Glutamatergic neuron (in vitro differentiated cells): ENCODE data around the gene VPS39. TPM values are rescaled to one million over a fixed set of nuclear protein-coding genes. Genes with fewer than 3 reads are reported as not detected.

Experiments used
- DNase-seq: peaks from one replicate; pipeline ENCODE4 v3.0.0; 2022
- H3K27ac Mint-ChIP-seq: one replicate; pipeline ENCODE4 v1.8.0; 2020; ENCODE audit warnings: mild to moderate bottlenecking, mixed read lengths, inconsistent platforms; ENCODE audit not compliant: unreplicated experiment
- H3K27me3 Mint-ChIP-seq: one replicate; pipeline ENCODE4 v1.8.0; 2020; ENCODE audit warnings: mild to moderate bottlenecking, moderate library complexity, mixed read lengths, inconsistent platforms; ENCODE audit not compliant: unreplicated experiment
- H3K36me3 Mint-ChIP-seq: one replicate; pipeline ENCODE4 v1.8.0; 2020; ENCODE audit warnings: mild to moderate bottlenecking, mixed read lengths, inconsistent platforms; ENCODE audit not compliant: unreplicated experiment
- H3K4me1 Mint-ChIP-seq: one replicate; pipeline ENCODE4 v1.8.0; 2020; ENCODE audit warnings: mild to moderate bottlenecking, low read depth, mixed read lengths, inconsistent platforms; ENCODE audit not compliant: unreplicated experiment
- H3K4me3 Mint-ChIP-seq: one replicate; pipeline ENCODE4 v1.8.0; 2020; ENCODE audit warnings: mild to moderate bottlenecking, mixed read lengths, inconsistent platforms; ENCODE audit not compliant: unreplicated experiment
- H3K9me3 Mint-ChIP-seq: one replicate; pipeline ENCODE4 v1.8.0; 2020; ENCODE audit warnings: mild to moderate bottlenecking, moderate library complexity, mixed read lengths, inconsistent platforms; ENCODE audit not compliant: unreplicated experiment
- CTCF ChIP-seq: fragments of 200-600 bp; sonication (generic); IDR thresholded peaks from one replicate; pipeline ENCODE4 v1.5.0; 2021; ENCODE audit not compliant: partially characterized antibody, unreplicated experiment
- total RNA-seq: library from RNA; stranded (reverse); fragmentation: NEBNext Ultra II Directional; extraction: Animal tissue kit (Norgen Biotek cat#: 25700); gene quantifications from one replicate; pipeline ENCODE4 v1.2.1, GENCODE V29; 2021; ENCODE audit not compliant: unreplicated experiment

Gene VPS39
- total RNA-seq, 1 donor from 2014 or later: 94.4 TPM

- no peak overlapping the region for H3K27ac Mint-ChIP-seq
These were observed 6.3 kb downstream of the VPS39 start for GRCh38 chr15:42201801-42202200.

GRCh38 chr15:42199126-42199525 is 9.0 kb downstream of the VPS39 start:
- Mint-ChIP-seq H3K36me3 (no peaks in the 10 kb centered on the region), H3K9me3 (peaks cover 1% of the 10 kb centered on the region), H3K27me3 (no peaks in the 10 kb centered on the region), H3K4me1 (no peaks in the 10 kb centered on the region), H3K4me3 (no peak overlapping the region), H3K27ac (no peak overlapping the region)
- no peak for TF ChIP-seq CTCF
- DNase-seq: no peak

More at GRCh38 chr15:42201801-42202200, 6.3 kb downstream of the VPS39 start:
- TF ChIP-seq CTCF: no peak
- H3K27me3 Mint-ChIP-seq: no peaks in the 10 kb centered on the region
- H3K9me3 Mint-ChIP-seq: peaks cover 1% of the 10 kb centered on the region
- H3K4me1 Mint-ChIP-seq: peaks cover 5% of the 10 kb centered on the region
- no peak for DNase-seq
- no peaks in the 10 kb centered on the region for H3K36me3 Mint-ChIP-seq
- no peak overlapping the region for H3K4me3 Mint-ChIP-seq

GRCh38 chr15:42198516-42198915 is 9.6 kb downstream of the VPS39 start:
- H3K4me1 Mint-ChIP-seq: no peaks in the 10 kb centered on the region
- no peak overlapping the region for H3K4me3 Mint-ChIP-seq
- H3K36me3 Mint-ChIP-seq: no peaks in the 10 kb centered on the region
- H3K27me3 Mint-ChIP-seq: no peaks in the 10 kb centered on the region
- no peak overlapping the region for H3K27ac Mint-ChIP-seq
- DNase-seq: no peak
- no peak for TF ChIP-seq CTCF
- no peaks in the 10 kb centered on the region for H3K9me3 Mint-ChIP-seq

GRCh38 chr15:42194513-42194912 is 13.6 kb downstream of the VPS39 start:
- H3K9me3 Mint-ChIP-seq: no peaks in the 10 kb centered on the region
- H3K36me3 Mint-ChIP-seq: peaks cover 5% of the 10 kb centered on the region
- H3K4me1 Mint-ChIP-seq: no peaks in the 10 kb centered on the region
- no peak for TF ChIP-seq CTCF
- no peaks in the 10 kb centered on the region for H3K27me3 Mint-ChIP-seq
- DNase-seq: no peak
- H3K27ac Mint-ChIP-seq: no peak overlapping the region
- no peak overlapping the region for H3K4me3 Mint-ChIP-seq

- Mint-ChIP-seq H3K27me3 (no peaks in the 10 kb centered on the region), H3K9me3 (no peaks in the 10 kb centered on the region), H3K4me1 (no peaks in the 10 kb centered on the region), H3K27ac (no peak overlapping the region), H3K4me3 (no peak overlapping the region), H3K36me3 (peaks cover 5% of the 10 kb centered on the region)
- no peak for TF ChIP-seq CTCF
- DNase-seq: no peak
These were observed 14.7 kb downstream of the VPS39 start for GRCh38 chr15:42193383-42193782.
